Upper lobe of right lung (tissue), 1 donor: Measurements from ENCODE around the gene KCNS3. TPM values are rescaled to one million over a fixed set of nuclear protein-coding genes. Genes with fewer than 3 reads are reported as not detected.

Experiments used
- ATAC-seq: fragments of 200-7000 bp; cut with Tn5 transposase; one replicate; pipeline ENCODE4 v1.9.1; 2020; ENCODE audit warnings: mild to moderate bottlenecking, moderate library complexity
- DNase-seq: peaks from one replicate; pipeline ENCODE4 v3.0.0-alpha.2; 2020
- H3K27ac ChIP-seq: fragments of 200-600 bp; one replicate; pipeline ENCODE4 v1.8.0; 2022
- H3K27me3 ChIP-seq: fragments of 200-600 bp; one replicate; pipeline ENCODE4 v1.8.0; 2022; ENCODE audit warnings: mild to moderate bottlenecking
- H3K36me3 ChIP-seq: fragments of 200-600 bp; one replicate; pipeline ENCODE4 v1.8.0; 2022
- H3K4me1 ChIP-seq: fragments of 200-600 bp; one replicate; pipeline ENCODE4 v1.8.0; 2022
- H3K4me3 ChIP-seq: fragments of 200-600 bp; one replicate; pipeline ENCODE4 v1.8.0; 2022; ENCODE audit warnings: mild to moderate bottlenecking
- H3K9me3 ChIP-seq: fragments of 200-600 bp; one replicate; pipeline ENCODE4 v1.8.0; 2022
- intact Hi-C: fragments of 100-400 bp; cut with DNase I; formaldehyde crosslinking; loops from one replicate; pipeline ENCODE4 v1.11.0; 2022
- total RNA-seq: library from RNA; stranded (reverse); fragmentation: NEBNext Ultra II Directional; extraction: Animal tissue kit (Norgen Biotek cat#: 25700); gene quantifications from one replicate; pipeline ENCODE4 v1.2.1, GENCODE V29; 2021
- TF ChIP-seq, protein P1 (sequence below): fragments of 200-600 bp; IDR thresholded peaks from one replicate; pipeline ENCODE4 v1.8.0; 2022; ENCODE audit warnings: antibody characterized with exemption
- donor health status: DM: no; HTN: yes; CAD: no; lungs with severe emphysema.

Gene KCNS3
- total RNA-seq, 1 donor from 2014 or later = 47.8 TPM

DNA sequence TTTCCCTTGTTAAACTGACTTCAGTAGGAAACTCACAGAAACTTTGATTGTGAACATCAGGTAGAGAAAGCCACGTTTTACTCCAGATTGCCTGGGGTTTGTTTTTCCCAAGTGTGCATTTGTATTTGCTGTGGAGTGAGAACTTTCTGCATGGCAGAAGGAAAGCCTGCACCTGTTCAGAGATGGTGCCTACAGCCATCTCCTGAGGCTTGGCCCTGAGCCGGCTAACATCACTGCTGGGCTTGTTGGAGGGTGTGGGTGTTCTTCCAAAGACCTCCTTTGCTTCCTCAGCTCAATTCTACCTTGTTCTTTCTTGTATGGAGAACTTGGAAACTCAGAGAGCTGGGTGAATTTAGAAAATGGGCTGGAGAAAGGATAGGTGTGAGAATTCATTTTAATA, 16.1 kb downstream of the KCNS3 start:
- no peak for DNase-seq
- no peak overlapping the region for H3K4me3 ChIP-seq
- H3K9me3 ChIP-seq = no peaks in the 10 kb centered on the region
- H3K27ac ChIP-seq = no peak overlapping the region
- intact Hi-C loops = no loop called here
- no peaks in the 10 kb centered on the region for H3K36me3 ChIP-seq
- TF ChIP-seq, protein P1, sequence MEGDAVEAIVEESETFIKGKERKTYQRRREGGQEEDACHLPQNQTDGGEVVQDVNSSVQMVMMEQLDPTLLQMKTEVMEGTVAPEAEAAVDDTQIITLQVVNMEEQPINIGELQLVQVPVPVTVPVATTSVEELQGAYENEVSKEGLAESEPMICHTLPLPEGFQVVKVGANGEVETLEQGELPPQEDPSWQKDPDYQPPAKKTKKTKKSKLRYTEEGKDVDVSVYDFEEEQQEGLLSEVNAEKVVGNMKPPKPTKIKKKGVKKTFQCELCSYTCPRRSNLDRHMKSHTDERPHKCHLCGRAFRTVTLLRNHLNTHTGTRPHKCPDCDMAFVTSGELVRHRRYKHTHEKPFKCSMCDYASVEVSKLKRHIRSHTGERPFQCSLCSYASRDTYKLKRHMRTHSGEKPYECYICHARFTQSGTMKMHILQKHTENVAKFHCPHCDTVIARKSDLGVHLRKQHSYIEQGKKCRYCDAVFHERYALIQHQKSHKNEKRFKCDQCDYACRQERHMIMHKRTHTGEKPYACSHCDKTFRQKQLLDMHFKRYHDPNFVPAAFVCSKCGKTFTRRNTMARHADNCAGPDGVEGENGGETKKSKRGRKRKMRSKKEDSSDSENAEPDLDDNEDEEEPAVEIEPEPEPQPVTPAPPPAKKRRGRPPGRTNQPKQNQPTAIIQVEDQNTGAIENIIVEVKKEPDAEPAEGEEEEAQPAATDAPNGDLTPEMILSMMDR = no peak
- H3K27me3 ChIP-seq = no peaks in the 10 kb centered on the region
- H3K4me1 ChIP-seq = no peaks in the 10 kb centered on the region
- ATAC-seq = no peak

DNA sequence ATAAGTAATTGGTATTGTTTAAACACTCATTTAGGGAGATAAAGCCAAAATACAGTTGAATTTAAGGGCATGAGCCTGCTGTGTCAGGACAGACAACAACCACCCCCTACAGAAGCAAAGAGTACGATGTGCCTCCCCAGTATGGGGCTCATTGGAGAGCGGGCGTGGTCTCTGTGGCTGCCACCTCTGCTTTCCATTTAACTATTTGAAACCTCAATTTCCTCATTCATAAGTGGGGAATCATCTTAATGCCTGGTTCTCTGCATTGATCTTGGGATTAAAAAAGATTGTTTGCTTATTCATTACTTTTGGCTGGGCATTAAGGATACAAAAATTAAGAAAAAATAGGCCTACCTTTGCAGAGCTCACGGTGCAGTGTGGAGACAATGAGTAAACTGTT, 21.4 kb downstream of the KCNS3 start:
- Histone ChIP-seq H3K36me3 (no peaks in the 10 kb centered on the region), H3K4me1 (no peaks in the 10 kb centered on the region), H3K9me3 (no peaks in the 10 kb centered on the region), H3K27me3 (no peaks in the 10 kb centered on the region), H3K27ac (no peak overlapping the region), H3K4me3 (no peak overlapping the region)
- TF ChIP-seq, protein P1 = no peak
- DNase-seq (no peak), ATAC-seq (no peak)
- intact Hi-C loops = no loop called here

DNA sequence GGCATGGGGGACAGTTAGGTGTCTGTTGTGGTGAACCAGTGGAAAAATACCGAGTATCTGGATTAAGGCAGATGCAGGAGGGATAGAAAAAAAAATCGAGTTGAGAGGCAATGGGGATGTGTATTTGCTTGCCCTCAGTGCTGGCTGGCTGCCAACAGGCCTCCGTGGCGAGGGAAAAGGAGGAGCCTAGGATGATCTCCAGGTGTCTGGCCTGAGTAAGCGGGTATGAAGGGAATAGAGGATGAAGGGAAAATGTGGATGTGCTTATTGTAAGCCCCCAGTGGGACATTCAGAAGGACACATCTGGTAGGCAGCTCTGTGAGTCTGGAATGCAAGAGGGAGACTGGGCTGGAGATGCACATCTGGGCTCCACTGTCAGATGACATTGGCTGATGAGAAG, 22.8 kb downstream of the KCNS3 start:
- TF ChIP-seq, protein P1 = no peak
- DNase-seq (no peak), ATAC-seq (no peak)
- no peak overlapping the region for H3K27ac ChIP-seq
- intact Hi-C loops = no loop called here
- H3K4me3 ChIP-seq = no peak overlapping the region
- no peaks in the 10 kb centered on the region for H3K36me3 ChIP-seq
- no peaks in the 10 kb centered on the region for H3K27me3 ChIP-seq
- H3K4me1 ChIP-seq = no peaks in the 10 kb centered on the region
- no peaks in the 10 kb centered on the region for H3K9me3 ChIP-seq

GRCh38 chr2:17910980-17911379, 32.5 kb downstream of the KCNS3 start:
- Histone ChIP-seq H3K4me1 (peaks cover 6% of the 10 kb centered on the region), H3K27me3 (no peaks in the 10 kb centered on the region), H3K9me3 (no peaks in the 10 kb centered on the region), H3K27ac (no peak overlapping the region), H3K36me3 (no peaks in the 10 kb centered on the region), H3K4me3 (no peak overlapping the region)
- ATAC-seq = no peak
- no peak for DNase-seq
- TF ChIP-seq, protein P1 = no peak
- intact Hi-C loops = no loop called here

GRCh38 chr2:17911491-17912260, 33.2 kb downstream of the KCNS3 start:
- no peak for ATAC-seq
- H3K27ac ChIP-seq = no peak overlapping the region

More at GRCh38 chr2:17911491-17912260, 33.2 kb downstream of the KCNS3 start:
- H3K4me3 ChIP-seq = no peak overlapping the region
- TF ChIP-seq, protein P1 = no peak
- DNase-seq = no peak
- no peaks in the 10 kb centered on the region for H3K36me3 ChIP-seq
- H3K27me3 ChIP-seq = no peaks in the 10 kb centered on the region
- peaks cover 12% of the 10 kb centered on the region for H3K4me1 ChIP-seq
- intact Hi-C loops = no loop called here
- no peaks in the 10 kb centered on the region for H3K9me3 ChIP-seq
